ENCODE data around the gene BRCA2.

DNA sequence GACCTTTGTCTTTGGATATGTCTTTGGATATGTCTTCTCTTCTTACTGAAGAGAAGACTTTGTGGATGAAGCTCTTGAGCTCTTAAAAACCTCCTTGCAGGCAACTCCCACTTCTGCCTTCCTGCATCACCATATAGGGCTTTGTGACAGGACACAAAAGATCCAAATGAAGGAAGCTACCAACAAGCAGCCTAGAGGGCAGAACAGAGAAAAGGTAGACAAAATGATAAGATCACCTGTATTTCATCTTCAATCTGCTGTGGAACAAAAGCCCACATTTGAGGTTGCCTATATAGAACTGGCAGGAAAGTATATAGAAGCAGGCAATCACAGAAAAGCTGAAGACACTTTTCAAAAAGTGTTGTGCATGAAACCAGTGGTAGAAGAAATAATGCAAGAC is 70.1 kb downstream of the BRCA2 start:
- TF ChIP-seq ZEB2 (IDR thresholded peaks at IDR 0.05) = no peak
- TF ChIP-seq PHF20 (IDR thresholded peaks at IDR 0.05; ENCODE audit: partially characterized antibody) = no peak
- TF ChIP-seq, protein P1, sequence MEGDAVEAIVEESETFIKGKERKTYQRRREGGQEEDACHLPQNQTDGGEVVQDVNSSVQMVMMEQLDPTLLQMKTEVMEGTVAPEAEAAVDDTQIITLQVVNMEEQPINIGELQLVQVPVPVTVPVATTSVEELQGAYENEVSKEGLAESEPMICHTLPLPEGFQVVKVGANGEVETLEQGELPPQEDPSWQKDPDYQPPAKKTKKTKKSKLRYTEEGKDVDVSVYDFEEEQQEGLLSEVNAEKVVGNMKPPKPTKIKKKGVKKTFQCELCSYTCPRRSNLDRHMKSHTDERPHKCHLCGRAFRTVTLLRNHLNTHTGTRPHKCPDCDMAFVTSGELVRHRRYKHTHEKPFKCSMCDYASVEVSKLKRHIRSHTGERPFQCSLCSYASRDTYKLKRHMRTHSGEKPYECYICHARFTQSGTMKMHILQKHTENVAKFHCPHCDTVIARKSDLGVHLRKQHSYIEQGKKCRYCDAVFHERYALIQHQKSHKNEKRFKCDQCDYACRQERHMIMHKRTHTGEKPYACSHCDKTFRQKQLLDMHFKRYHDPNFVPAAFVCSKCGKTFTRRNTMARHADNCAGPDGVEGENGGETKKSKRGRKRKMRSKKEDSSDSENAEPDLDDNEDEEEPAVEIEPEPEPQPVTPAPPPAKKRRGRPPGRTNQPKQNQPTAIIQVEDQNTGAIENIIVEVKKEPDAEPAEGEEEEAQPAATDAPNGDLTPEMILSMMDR (IDR thresholded peaks at IDR 0.05 in 2 of 3, conservative IDR thresholded peaks at IDR 0.05 in 1 of 3; ENCODE audit: insufficient read depth in 2 of 3, low read depth in 1 of 3, low read length in 3 of 3) = no peak
- TF ChIP-seq, protein P2, sequence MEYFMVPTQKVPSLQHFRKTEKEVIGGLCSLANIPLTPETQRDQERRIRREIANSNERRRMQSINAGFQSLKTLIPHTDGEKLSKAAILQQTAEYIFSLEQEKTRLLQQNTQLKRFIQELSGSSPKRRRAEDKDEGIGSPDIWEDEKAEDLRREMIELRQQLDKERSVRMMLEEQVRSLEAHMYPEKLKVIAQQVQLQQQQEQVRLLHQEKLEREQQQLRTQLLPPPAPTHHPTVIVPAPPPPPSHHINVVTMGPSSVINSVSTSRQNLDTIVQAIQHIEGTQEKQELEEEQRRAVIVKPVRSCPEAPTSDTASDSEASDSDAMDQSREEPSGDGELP (CRISPR knock-in tag; IDR thresholded peaks at IDR 0.05; ENCODE audit: borderline replicate concordance) = no peak
- TF ChIP-seq, protein P3, sequence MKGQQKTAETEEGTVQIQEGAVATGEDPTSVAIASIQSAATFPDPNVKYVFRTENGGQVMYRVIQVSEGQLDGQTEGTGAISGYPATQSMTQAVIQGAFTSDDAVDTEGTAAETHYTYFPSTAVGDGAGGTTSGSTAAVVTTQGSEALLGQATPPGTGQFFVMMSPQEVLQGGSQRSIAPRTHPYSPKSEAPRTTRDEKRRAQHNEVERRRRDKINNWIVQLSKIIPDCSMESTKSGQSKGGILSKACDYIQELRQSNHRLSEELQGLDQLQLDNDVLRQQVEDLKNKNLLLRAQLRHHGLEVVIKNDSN (CRISPR knock-in tag; IDR thresholded peaks at IDR 0.05) = no peak
- no peak for TF ChIP-seq BACH1 (tag; IDR thresholded peaks at IDR 0.05)
- TF ChIP-seq, protein P4, sequence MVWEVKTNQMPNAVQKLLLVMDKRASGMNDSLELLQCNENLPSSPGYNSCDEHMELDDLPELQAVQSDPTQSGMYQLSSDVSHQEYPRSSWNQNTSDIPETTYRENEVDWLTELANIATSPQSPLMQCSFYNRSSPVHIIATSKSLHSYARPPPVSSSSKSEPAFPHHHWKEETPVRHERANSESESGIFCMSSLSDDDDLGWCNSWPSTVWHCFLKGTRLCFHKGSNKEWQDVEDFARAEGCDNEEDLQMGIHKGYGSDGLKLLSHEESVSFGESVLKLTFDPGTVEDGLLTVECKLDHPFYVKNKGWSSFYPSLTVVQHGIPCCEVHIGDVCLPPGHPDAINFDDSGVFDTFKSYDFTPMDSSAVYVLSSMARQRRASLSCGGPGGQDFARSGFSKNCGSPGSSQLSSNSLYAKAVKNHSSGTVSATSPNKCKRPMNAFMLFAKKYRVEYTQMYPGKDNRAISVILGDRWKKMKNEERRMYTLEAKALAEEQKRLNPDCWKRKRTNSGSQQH (CRISPR knock-in tag; IDR thresholded peaks at IDR 0.05) = no peak
- TF ChIP-seq, protein P5, sequence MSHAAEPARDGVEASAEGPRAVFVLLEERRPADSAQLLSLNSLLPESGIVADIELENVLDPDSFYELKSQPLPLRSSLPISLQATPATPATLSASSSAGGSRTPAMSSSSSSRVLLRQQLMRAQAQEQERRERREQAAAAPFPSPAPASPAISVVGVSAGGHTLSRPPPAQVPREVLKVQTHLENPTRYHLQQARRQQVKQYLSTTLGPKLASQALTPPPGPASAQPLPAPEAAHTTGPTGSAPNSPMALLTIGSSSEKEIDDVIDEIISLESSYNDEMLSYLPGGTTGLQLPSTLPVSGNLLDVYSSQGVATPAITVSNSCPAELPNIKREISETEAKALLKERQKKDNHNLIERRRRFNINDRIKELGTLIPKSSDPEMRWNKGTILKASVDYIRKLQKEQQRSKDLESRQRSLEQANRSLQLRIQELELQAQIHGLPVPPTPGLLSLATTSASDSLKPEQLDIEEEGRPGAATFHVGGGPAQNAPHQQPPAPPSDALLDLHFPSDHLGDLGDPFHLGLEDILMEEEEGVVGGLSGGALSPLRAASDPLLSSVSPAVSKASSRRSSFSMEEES (CRISPR knock-in tag; IDR thresholded peaks at IDR 0.05) = no peak
- TF ChIP-seq ZNF57 (CRISPR knock-in tag; IDR thresholded peaks at IDR 0.05) = no peak
- no peak for TF ChIP-seq ARID2 (IDR thresholded peaks at IDR 0.05)
- TF ChIP-seq, protein P6, sequence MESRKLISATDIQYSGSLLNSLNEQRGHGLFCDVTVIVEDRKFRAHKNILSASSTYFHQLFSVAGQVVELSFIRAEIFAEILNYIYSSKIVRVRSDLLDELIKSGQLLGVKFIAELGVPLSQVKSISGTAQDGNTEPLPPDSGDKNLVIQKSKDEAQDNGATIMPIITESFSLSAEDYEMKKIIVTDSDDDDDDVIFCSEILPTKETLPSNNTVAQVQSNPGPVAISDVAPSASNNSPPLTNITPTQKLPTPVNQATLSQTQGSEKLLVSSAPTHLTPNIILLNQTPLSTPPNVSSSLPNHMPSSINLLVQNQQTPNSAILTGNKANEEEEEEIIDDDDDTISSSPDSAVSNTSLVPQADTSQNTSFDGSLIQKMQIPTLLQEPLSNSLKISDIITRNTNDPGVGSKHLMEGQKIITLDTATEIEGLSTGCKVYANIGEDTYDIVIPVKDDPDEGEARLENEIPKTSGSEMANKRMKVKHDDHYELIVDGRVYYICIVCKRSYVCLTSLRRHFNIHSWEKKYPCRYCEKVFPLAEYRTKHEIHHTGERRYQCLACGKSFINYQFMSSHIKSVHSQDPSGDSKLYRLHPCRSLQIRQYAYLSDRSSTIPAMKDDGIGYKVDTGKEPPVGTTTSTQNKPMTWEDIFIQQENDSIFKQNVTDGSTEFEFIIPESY (CRISPR knock-in tag; IDR thresholded peaks at IDR 0.05) = no peak
- TF ChIP-seq, protein P7, sequence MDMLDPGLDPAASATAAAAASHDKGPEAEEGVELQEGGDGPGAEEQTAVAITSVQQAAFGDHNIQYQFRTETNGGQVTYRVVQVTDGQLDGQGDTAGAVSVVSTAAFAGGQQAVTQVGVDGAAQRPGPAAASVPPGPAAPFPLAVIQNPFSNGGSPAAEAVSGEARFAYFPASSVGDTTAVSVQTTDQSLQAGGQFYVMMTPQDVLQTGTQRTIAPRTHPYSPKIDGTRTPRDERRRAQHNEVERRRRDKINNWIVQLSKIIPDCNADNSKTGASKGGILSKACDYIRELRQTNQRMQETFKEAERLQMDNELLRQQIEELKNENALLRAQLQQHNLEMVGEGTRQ (CRISPR knock-in tag; IDR thresholded peaks at IDR 0.05) = no peak
